HEK293 (cell line): ENCODE measurements around the gene ATG101.

Experiments
- BCL11A ChIP-seq: fragments of 450-650 bp; formaldehyde crosslinking; IDR thresholded peaks from 2 replicates; pipeline ENCODE4 v1.5.1; 2016; ENCODE audit warnings: low read depth, missing biosample characterization, missing genetic modification characterization
- FEZF1 ChIP-seq: fragments of 450-650 bp; formaldehyde crosslinking; IDR thresholded peaks from 2 replicates; pipeline ENCODE4 v1.5.1; 2016; ENCODE audit warnings: missing biosample characterization, missing genetic modification characterization
- GFI1B ChIP-seq: fragments of 450-650 bp; formaldehyde crosslinking; IDR thresholded peaks from 2 replicates; pipeline ENCODE4 v1.5.1; 2016; ENCODE audit warnings: missing biosample characterization, missing genetic modification characterization
- HIC1 ChIP-seq: fragments of 450-650 bp; formaldehyde crosslinking; IDR thresholded peaks from 2 replicates; pipeline ENCODE4 v1.5.1; 2016; ENCODE audit warnings: missing biosample characterization, missing genetic modification characterization
- KLF9 ChIP-seq: fragments of 450-650 bp; formaldehyde crosslinking; IDR thresholded peaks from 2 replicates; pipeline ENCODE4 v1.5.1; 2016; ENCODE audit warnings: missing biosample characterization, missing genetic modification characterization, low read depth
- PBX3 ChIP-seq: sonication (generic); formaldehyde crosslinking; IDR thresholded peaks from 2 replicates; pipeline ENCODE4 v1.8.1; 2022; ENCODE audit warnings: mild to moderate bottlenecking, moderate library complexity, missing genetic modification reagents
- PRDM10 ChIP-seq: fragments of 450-650 bp; formaldehyde crosslinking; IDR thresholded peaks from 2 replicates; pipeline ENCODE4 v1.5.1; 2016; ENCODE audit warnings: missing biosample characterization, missing genetic modification characterization
- ZBTB21 ChIP-seq: fragments of 450-650 bp; formaldehyde crosslinking; IDR thresholded peaks from 2 replicates; pipeline ENCODE4 v1.5.1; 2017; ENCODE audit warnings: missing biosample characterization, missing genetic modification characterization
- ZFP69B ChIP-seq: fragments of 450-650 bp; formaldehyde crosslinking; IDR thresholded peaks from 2 replicates; pipeline ENCODE4 v1.5.1; 2016; ENCODE audit warnings: missing biosample characterization, missing genetic modification characterization
- ZNF140 ChIP-seq: fragments of 450-650 bp; formaldehyde crosslinking; IDR thresholded peaks from 2 replicates; pipeline ENCODE4 v1.5.1; 2016; ENCODE audit warnings: missing biosample characterization, missing genetic modification characterization
- ZNF169 ChIP-seq: fragments of 450-650 bp; formaldehyde crosslinking; IDR thresholded peaks from 2 replicates; pipeline ENCODE4 v1.5.1; 2016; ENCODE audit warnings: missing biosample characterization, missing genetic modification characterization
- ZNF19 ChIP-seq: fragments of 450-650 bp; formaldehyde crosslinking; IDR thresholded peaks from 2 replicates; pipeline ENCODE4; 2016; ENCODE audit warnings: missing biosample characterization, missing genetic modification characterization, low read depth
- ZNF2 ChIP-seq: fragments of 450-650 bp; formaldehyde crosslinking; IDR thresholded peaks from 2 replicates; pipeline ENCODE4 v1.5.1; 2016; ENCODE audit warnings: missing biosample characterization, missing genetic modification characterization
- ZNF214 ChIP-seq: fragments of 450-650 bp; formaldehyde crosslinking; IDR thresholded peaks from 2 replicates; pipeline ENCODE4 v1.5.1; 2017; ENCODE audit warnings: missing biosample characterization, mild to moderate bottlenecking, missing genetic modification characterization, borderline replicate concordance
- ZNF23 ChIP-seq: fragments of 450-650 bp; formaldehyde crosslinking; IDR thresholded peaks from 2 replicates; pipeline ENCODE4 v1.5.1; 2016; ENCODE audit warnings: missing biosample characterization, missing genetic modification characterization, borderline replicate concordance
- ZNF239 ChIP-seq: fragments of 450-650 bp; formaldehyde crosslinking; IDR thresholded peaks from 2 replicates; pipeline ENCODE4 v1.5.1; 2016; ENCODE audit warnings: missing biosample characterization, missing genetic modification characterization
- ZNF292 ChIP-seq: fragments of 450-650 bp; formaldehyde crosslinking; IDR thresholded peaks from 2 replicates; pipeline ENCODE4 v1.5.1; 2016; ENCODE audit warnings: low read depth, missing biosample characterization, missing genetic modification characterization, borderline replicate concordance
- ZNF324 ChIP-seq: fragments of 450-650 bp; formaldehyde crosslinking; IDR thresholded peaks from 2 replicates; pipeline ENCODE4 v1.5.1; 2016; ENCODE audit warnings: missing biosample characterization, missing genetic modification characterization
- ZNF391 ChIP-seq: fragments of 450-650 bp; formaldehyde crosslinking; IDR thresholded peaks from 2 replicates; pipeline ENCODE4 v1.5.1; 2016; ENCODE audit warnings: low read depth, missing biosample characterization, missing genetic modification characterization, borderline replicate concordance
- ZNF48 ChIP-seq: fragments of 450-650 bp; formaldehyde crosslinking; IDR thresholded peaks from 2 replicates; pipeline ENCODE4 v1.5.1; 2016; ENCODE audit warnings: missing biosample characterization, missing genetic modification characterization
- ZNF488 ChIP-seq: fragments of 450-650 bp; formaldehyde crosslinking; IDR thresholded peaks from 2 replicates; pipeline ENCODE4 v1.5.1; 2016; ENCODE audit warnings: missing biosample characterization, missing genetic modification characterization
- ZNF529 ChIP-seq: fragments of 450-650 bp; formaldehyde crosslinking; IDR thresholded peaks from 2 replicates; pipeline ENCODE4 v1.5.1; 2017; ENCODE audit warnings: missing genetic modification characterization, missing biosample characterization; ENCODE audit not compliant: insufficient replicate concordance
- ZNF530 ChIP-seq: fragments of 450-650 bp; formaldehyde crosslinking; IDR thresholded peaks from 2 replicates; pipeline ENCODE4 v1.5.1; 2016; ENCODE audit warnings: low read depth, missing biosample characterization, missing genetic modification characterization
- ZNF561 ChIP-seq: fragments of 450-650 bp; IDR thresholded peaks from 2 replicates; pipeline ENCODE4 v1.5.1; 2018; ENCODE audit warnings: missing biosample characterization, missing genetic modification characterization, borderline replicate concordance
- ZNF585B ChIP-seq: fragments of 450-650 bp; formaldehyde crosslinking; IDR thresholded peaks from 2 replicates; pipeline ENCODE4 v1.5.1; 2016; ENCODE audit warnings: missing biosample characterization, missing genetic modification characterization
- ZNF600 ChIP-seq: fragments of 450-650 bp; formaldehyde crosslinking; IDR thresholded peaks from 2 replicates; pipeline ENCODE4 v1.5.1; 2016; ENCODE audit warnings: missing biosample characterization, missing genetic modification characterization
- ZNF621 ChIP-seq: fragments of 450-650 bp; formaldehyde crosslinking; IDR thresholded peaks from 2 replicates; pipeline ENCODE4 v1.5.1; 2017; ENCODE audit warnings: missing biosample characterization, missing genetic modification characterization
- ZNF623 ChIP-seq: fragments of 450-650 bp; formaldehyde crosslinking; IDR thresholded peaks from 2 replicates; pipeline ENCODE4 v1.5.1; 2016; ENCODE audit warnings: missing biosample characterization, missing genetic modification characterization
- ZNF624 ChIP-seq: fragments of 450-650 bp; formaldehyde crosslinking; IDR thresholded peaks from 2 replicates; pipeline ENCODE4 v1.5.1; 2017; ENCODE audit warnings: missing biosample characterization, missing genetic modification characterization
- ZNF654 ChIP-seq: fragments of 450-650 bp; formaldehyde crosslinking; IDR thresholded peaks from 2 replicates; pipeline ENCODE4 v1.5.1; 2016; ENCODE audit warnings: low read depth, missing biosample characterization, missing genetic modification characterization
- ZNF670 ChIP-seq: fragments of 450-650 bp; formaldehyde crosslinking; IDR thresholded peaks from 2 replicates; pipeline ENCODE4 v1.5.1; 2016; ENCODE audit warnings: missing biosample characterization, missing genetic modification characterization, low read depth
- ZSCAN16 ChIP-seq: fragments of 450-650 bp; formaldehyde crosslinking; IDR thresholded peaks from 2 replicates; pipeline ENCODE4 v1.5.1; 2016; ENCODE audit warnings: missing biosample characterization, missing genetic modification characterization
- ZSCAN30 ChIP-seq: fragments of 450-650 bp; IDR thresholded peaks from 2 replicates; pipeline ENCODE4 v1.5.1; 2018; ENCODE audit warnings: missing biosample characterization, mild to moderate bottlenecking, missing genetic modification characterization, moderate library complexity
- ZXDB ChIP-seq: fragments of 450-650 bp; formaldehyde crosslinking; IDR thresholded peaks from 2 replicates; pipeline ENCODE4 v1.5.1; 2016; ENCODE audit warnings: missing biosample characterization, missing genetic modification characterization

Gene ATG101

DNA sequence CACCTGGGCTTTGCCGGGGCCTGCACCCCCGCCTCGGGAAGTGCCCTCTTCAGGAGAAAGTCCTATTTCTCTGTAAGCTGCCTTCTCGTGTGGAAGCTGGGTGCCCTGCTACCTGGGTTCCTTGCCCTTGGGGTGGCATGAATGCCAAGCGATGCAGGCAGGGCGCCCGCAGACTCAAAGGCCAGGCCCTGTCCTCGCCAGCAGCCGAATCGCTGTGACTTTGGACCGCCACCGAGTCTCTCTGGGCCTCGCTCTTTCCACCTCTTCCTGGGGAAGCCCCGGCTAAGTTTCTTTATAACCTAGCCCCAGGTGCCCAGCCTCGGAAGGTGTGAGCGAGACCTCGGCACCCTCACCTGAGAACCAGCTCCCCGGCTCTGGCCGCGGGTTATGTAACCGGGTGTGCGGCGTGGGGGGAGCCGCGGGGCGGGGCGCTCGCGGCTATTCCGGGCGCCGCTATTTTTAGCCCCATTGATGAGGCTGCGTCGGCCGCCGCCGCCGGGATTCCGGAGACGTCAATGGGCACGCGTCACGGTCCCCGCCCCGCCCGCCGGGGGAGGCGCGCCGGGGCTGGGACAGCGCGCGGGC, 33.1 kb upstream of the ATG101 start (continued):
- TF ChIP-seq KLF9 (tag by site-specific recombination) (peak; percentile 56), ZNF324 (tag by site-specific recombination) (no peak), ZNF239 (tag by site-specific recombination) (no peak), ZNF600 (tag by site-specific recombination) (no peak), ZNF621 (no peak), ZXDB (0 out of 2 replicates have a peak, but pooled peaks have one; percentile 33), PBX3 (no peak), ZNF623 (no peak), ZNF561 (no peak), ZNF530 (tag by site-specific recombination) (no peak), ZNF214 (tag by site-specific recombination) (no peak), GFI1B (tag by site-specific recombination) (no peak), ZNF654 (tag by site-specific recombination) (no peak), PRDM10 (no peak), ZNF48 (no peak), ZNF23 (tag by site-specific recombination) (no peak), ZNF140 (tag by site-specific recombination) (no peak), FEZF1 (tag by site-specific recombination) (no peak), ZNF19 (tag by site-specific recombination) (no peak), ZNF529 (tag by site-specific recombination) (no peak), ZBTB21 (peak; percentile 28; the same call in 1 of the 2 replicates), ZNF624 (tag by site-specific recombination) (no peak), ZSCAN30 (tag by site-specific recombination) (no peak), ZSCAN16 (tag by site-specific recombination) (no peak), ZNF391 (tag by site-specific recombination) (no peak), HIC1 (tag by site-specific recombination) (peak; percentile 61), BCL11A (no peak), ZNF2 (tag by site-specific recombination) (no peak), ZNF670 (tag by site-specific recombination) (no peak), ZFP69B (tag by site-specific recombination) (no peak), ZNF585B (tag by site-specific recombination) (no peak), ZNF488 (tag by site-specific recombination) (no peak), ZNF169 (tag by site-specific recombination) (no peak), ZNF292 (tag by site-specific recombination) (no peak)
